OCI-LY7 (cell line): ENCODE data around the gene FHOD3.

Experiments used
- EZH2phosphoT487 ChIP-seq: fragments of 200-600 bp; sonication (generic); IDR thresholded peaks from 2 replicates; pipeline ENCODE4 v1.6.1; 2018; ENCODE audit warnings: low read depth, borderline replicate concordance, mild to moderate bottlenecking, mixed run types, antibody characterized with exemption, low read length, moderate library complexity, mixed read lengths
- TF ChIP-seq, protein P1 (sequence below): fragments of 200-600 bp; sonication (generic); conservative IDR thresholded peaks from 2 replicates; pipeline ENCODE4 v1.5.1; 2014; ENCODE audit warnings: mild to moderate bottlenecking, antibody characterized with exemption, low read length, moderate library complexity, mixed read lengths

DNA sequence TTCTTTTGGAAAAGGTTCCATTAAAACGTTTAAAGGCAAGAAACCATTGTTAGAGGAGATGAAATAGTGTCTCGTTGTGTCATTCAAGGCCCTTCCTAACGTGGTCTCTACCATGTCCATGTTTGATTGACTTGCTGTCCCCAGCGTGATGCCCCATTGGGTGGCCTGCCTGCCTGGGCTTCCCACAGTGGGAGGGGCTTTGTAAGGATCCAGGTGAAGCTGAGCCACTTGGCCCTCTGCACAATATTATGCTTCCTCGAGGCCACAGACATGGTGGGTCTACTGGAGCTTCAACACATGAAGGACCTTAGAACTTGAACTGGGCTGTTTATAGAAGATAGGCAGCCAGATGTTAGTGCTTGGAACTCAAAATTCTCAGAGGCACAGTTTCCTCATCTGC is 235.3 kb downstream of the FHOD3 start:
- TF ChIP-seq, protein P1, sequence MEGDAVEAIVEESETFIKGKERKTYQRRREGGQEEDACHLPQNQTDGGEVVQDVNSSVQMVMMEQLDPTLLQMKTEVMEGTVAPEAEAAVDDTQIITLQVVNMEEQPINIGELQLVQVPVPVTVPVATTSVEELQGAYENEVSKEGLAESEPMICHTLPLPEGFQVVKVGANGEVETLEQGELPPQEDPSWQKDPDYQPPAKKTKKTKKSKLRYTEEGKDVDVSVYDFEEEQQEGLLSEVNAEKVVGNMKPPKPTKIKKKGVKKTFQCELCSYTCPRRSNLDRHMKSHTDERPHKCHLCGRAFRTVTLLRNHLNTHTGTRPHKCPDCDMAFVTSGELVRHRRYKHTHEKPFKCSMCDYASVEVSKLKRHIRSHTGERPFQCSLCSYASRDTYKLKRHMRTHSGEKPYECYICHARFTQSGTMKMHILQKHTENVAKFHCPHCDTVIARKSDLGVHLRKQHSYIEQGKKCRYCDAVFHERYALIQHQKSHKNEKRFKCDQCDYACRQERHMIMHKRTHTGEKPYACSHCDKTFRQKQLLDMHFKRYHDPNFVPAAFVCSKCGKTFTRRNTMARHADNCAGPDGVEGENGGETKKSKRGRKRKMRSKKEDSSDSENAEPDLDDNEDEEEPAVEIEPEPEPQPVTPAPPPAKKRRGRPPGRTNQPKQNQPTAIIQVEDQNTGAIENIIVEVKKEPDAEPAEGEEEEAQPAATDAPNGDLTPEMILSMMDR = no peak
- TF ChIP-seq EZH2phosphoT487 = no peak
